GM12874 (cell line): ENCODE data around the gene SDR39U1.

Experiments
- CTCF ChIP-seq: IDR thresholded peaks from 2 replicates; pipeline ENCODE4 v1.5.1; 2011; ENCODE audit warnings: low read depth, mild to moderate bottlenecking, control low read depth, low read length, moderate library complexity; ENCODE audit not compliant: insufficient read depth

SDR39U1 gene

GRCh38 chr14:24403294-24403998 lies 39.1 kb downstream of the SDR39U1 start:
- no peak for TF ChIP-seq CTCF

GRCh38 chr14:24401810-24402702 lies 40.5 kb downstream of the SDR39U1 start:
- TF ChIP-seq CTCF = no peak

GRCh38 chr14:24399999-24400718 lies 42.4 kb downstream of the SDR39U1 start:
- TF ChIP-seq CTCF = no peak

GRCh38 chr14:24399447-24399822 lies 43.1 kb downstream of the SDR39U1 start:
- no peak for TF ChIP-seq CTCF

GRCh38 chr14:24398653-24399446 lies 43.7 kb downstream of the SDR39U1 start, which contains the start of gene NYNRIN:
TSS of gene NYNRIN (plus strand) at chr14:24399003. CDS start at chr14:24399247, 244 bp downstream.
- TF ChIP-seq CTCF = no peak

- no peak for TF ChIP-seq CTCF
Measured at GRCh38 chr14:24398293-24398652, 44.3 kb downstream of the SDR39U1 start.
